GM10847 (cell line): Measurements from ENCODE around the gene EVC2.

ENCODE experiments used
- POLR2A ChIP-seq: IDR thresholded peaks from 2 replicates; pipeline ENCODE4 v1.6.1; 2011; ENCODE audit not compliant: insufficient read length; ENCODE audit errors: extremely low read depth

The EVC2 gene

DNA sequence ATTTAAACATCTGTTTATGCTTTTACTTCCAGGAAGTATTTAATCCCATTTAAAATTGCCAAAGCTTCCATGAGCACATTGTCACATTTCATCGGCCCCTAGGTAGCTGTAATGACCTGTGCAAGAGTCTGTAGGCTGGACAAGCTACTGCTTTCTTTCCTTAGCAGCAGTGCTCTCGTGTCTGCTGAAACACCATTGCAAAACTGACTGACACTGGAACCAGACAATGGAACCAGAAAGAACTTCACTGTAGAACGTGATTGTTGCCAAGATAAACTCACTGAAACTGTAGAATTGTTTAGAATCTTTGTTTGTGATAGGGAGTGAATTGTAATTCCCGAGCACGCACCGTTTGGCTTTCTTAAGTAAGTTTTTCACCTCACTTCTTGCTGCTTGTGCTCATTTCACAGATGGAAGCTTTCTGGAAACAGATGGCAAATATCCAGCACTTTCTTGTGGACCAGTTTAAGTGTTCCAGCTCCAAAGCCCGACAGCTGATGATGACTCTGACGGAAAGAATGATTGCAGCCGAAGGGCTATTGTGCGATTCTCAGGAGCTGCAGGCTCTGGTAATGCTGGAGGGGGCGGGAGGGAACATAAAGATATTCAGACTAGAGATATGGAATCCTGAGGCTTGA is 39.5 kb upstream of the EVC2 start:
- no peak for TF ChIP-seq POLR2A

- TF ChIP-seq POLR2A: no peak
Measured at GRCh38 chr4:5746829-5747737, 38.7 kb upstream of the EVC2 start.

GRCh38 chr4:5746250-5746649 is 37.9 kb upstream of the EVC2 start:
- TF ChIP-seq POLR2A: no peak

DNA sequence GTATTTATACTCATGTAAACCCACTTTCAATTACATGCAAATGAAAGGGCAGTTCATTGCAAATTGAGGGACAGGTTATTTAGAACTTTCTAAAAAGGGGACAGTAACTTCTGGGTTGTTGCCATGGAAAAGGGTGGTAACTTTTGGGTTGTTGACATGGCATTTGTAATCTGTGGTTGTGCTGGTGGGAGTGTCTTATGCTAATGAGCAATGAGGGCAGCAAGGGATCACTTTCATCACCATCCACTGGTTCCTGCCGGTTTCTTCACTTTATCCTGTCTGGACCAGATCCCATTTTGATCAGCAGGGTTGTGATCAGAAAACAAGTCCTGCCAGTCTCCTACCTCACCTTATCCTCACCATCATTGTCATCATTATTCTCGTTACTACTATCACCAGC is 34.6 kb upstream of the EVC2 start:
- no peak for TF ChIP-seq POLR2A

GRCh38 chr4:5742388-5742787 is 34.0 kb upstream of the EVC2 start:
- TF ChIP-seq POLR2A: no peak

DNA sequence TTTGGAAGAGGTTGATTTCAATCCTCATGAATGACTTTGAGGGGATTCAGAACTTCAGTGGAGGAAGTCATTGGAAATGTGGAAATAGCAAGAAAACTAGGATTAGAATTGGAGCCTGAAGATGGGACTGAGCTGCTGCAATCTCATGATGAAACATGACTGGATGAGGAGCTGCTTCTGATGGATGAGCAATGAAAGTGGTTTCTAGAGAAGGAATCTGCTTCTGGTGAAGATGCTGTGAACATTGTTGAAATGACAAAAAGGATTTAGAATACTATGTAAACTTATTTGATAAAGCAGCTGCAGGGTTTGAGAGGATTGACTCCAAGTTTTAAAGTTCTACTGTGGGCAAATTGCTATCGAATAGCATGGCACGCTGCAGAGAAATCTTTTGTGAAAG is 29.7 kb upstream of the EVC2 start:
- TF ChIP-seq POLR2A: no peak

GRCh38 chr4:5735463-5735862 is 27.1 kb upstream of the EVC2 start:
- TF ChIP-seq POLR2A: no peak

GRCh38 chr4:5734853-5735252 is 26.5 kb upstream of the EVC2 start:
- TF ChIP-seq POLR2A: no peak

DNA sequence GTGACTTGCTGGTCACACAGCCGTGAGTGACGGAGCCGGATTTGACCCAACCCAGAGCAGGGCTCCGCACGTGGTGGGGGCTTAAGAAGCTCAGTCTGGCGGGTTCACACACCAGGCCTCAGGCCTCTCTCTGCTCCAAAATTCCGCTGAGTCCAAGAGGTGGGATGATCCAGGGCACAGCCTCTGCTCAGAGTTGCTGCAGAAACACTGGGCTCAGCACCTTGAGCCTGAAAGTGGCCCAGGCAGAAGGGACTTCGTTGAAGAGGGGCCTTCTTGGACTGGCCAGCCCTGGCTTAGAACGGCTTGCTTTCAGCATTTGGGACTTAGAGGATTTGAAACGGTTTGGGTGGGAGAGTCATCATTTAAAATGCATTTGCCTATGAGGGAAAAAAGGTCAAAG is 23.8 kb upstream of the EVC2 start:
- no peak for TF ChIP-seq POLR2A

- no peak for TF ChIP-seq POLR2A
Measured at GRCh38 chr4:5730993-5731990, 22.9 kb upstream of the EVC2 start.

DNA sequence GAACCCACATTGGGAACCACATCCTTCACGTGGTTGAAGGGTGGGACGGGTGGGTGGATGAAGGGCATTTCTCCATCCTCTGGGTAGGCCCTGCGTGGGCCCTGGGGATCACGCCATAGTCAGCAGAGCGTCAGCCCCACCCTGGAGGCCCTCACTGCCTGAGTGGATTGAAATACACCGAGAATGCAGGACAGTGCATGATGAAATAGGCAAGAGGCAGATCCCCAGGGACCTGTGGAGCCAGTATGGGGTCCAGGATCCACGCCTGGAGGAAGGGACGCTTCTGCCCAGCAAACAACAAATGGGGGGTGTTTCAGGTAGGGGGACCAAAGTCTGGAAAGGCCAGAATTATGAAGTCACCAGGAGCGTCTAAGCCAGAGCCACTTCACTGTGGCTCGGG is 22.1 kb upstream of the EVC2 start:
- no peak for TF ChIP-seq POLR2A

- no peak for TF ChIP-seq POLR2A
Measured at GRCh38 chr4:5724377-5724776, 16.0 kb upstream of the EVC2 start.

DNA sequence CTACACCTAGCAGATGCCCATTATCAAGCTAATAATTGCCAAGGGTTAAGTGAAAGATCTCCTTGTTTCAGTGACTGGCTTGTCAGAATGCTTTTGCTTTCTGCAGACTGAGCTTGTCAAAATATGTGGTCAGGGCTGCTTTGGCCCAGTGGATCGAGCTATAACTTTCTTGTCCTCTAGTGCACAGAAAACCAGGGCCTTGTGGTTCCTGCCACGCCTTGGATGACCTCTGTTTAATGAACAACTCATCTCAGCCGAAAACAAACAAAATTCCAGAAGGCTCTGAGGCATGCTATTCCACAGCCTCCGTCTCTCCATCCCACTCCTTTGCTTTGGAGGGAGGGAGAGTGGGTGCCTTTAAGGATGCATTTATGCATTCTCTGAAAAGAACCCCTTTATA is 14.0 kb upstream of the EVC2 start:
- no peak for TF ChIP-seq POLR2A

DNA sequence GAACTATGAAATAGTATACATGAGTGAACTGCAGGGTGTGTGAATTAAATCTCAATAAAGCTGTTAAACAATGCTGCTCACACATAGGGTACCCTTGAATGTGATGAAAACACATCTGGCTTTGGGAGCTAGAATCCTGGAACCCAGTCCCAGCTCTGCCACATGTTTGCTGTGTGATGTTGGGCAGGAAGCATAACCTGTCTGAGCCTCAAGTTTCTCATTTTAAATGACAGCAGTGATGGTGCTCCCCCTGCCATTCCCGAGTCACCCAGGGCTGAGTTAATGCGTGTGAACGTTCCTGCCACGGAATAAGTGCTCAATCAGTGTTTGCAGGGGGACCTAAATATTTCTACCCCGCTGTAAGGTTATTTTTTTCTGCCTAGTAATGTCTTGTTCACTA is 13.6 kb upstream of the EVC2 start:
- no peak for TF ChIP-seq POLR2A

GRCh38 chr4:5720980-5721379 is 12.6 kb upstream of the EVC2 start:
- no peak for TF ChIP-seq POLR2A
